CD4-positive, alpha-beta T cell treated with Interleukin-15 for 4 hours (primary cell): ENCODE results near the gene OTC.

Source experiments
- DNase-seq: peaks from one replicate; pipeline ENCODE4 v3.0.0-alpha.2; 2020; ENCODE audit warnings: low spot score

Gene OTC

GRCh38 chrX:38352362-38352761 lies at the start of gene OTC:
Gene OTC (plus strand): TSS chrX:38352604. CDS start chrX:38352697, 93 bp downstream.
- no peak for DNase-seq

GRCh38 chrX:38304010-38304409 lies 48.4 kb upstream of the OTC start:
- no peak for DNase-seq

GRCh38 chrX:38305971-38306370 lies 46.4 kb upstream of the OTC start:
- no peak for DNase-seq

GRCh38 chrX:38311743-38312142 lies 40.7 kb upstream of the OTC start:
- no peak for DNase-seq

GRCh38 chrX:38312436-38312835 lies 40.0 kb upstream of the OTC start:
- DNase-seq: no peak

GRCh38 chrX:38313190-38313589 lies 39.2 kb upstream of the OTC start:
- no peak for DNase-seq

GRCh38 chrX:38315186-38315585 lies 37.2 kb upstream of the OTC start:
- no peak for DNase-seq

- no peak for DNase-seq
Observed at GRCh38 chrX:38318196-38318595, 34.2 kb upstream of the OTC start.

- no peak for DNase-seq
Observed at GRCh38 chrX:38318606-38319005, 33.8 kb upstream of the OTC start.

- DNase-seq: no peak
Observed at GRCh38 chrX:38320819-38321218, 31.6 kb upstream of the OTC start.

- DNase-seq: no peak
Observed at GRCh38 chrX:38326086-38326485, 26.3 kb upstream of the OTC start.

GRCh38 chrX:38327007-38327774 lies 25.2 kb upstream of the OTC start, which contains the start of gene RPGR:
Gene RPGR (minus strand): TSS chrX:38327509. CDS start chrX:38327367, 142 bp downstream.
- DNase-seq: peak; percentile 92

- no peak for DNase-seq
Observed at GRCh38 chrX:38327775-38328081, 24.7 kb upstream of the OTC start.

- DNase-seq: no peak
Observed at GRCh38 chrX:38332505-38332904, 19.9 kb upstream of the OTC start.

- DNase-seq: no peak
Observed at GRCh38 chrX:38335382-38335781, 17.0 kb upstream of the OTC start.

GRCh38 chrX:38336538-38337240 lies 15.7 kb upstream of the OTC start:
- no peak for DNase-seq

GRCh38 chrX:38341442-38341841 lies 11.0 kb upstream of the OTC start:
- no peak for DNase-seq

- no peak for DNase-seq
Observed at GRCh38 chrX:38342853-38343778, 9.3 kb upstream of the OTC start.

- DNase-seq: no peak
Observed at GRCh38 chrX:38346150-38346549, 6.3 kb upstream of the OTC start.

GRCh38 chrX:38347136-38347535 lies 5.3 kb upstream of the OTC start:
- no peak for DNase-seq

GRCh38 chrX:38351346-38351745 lies 1.1 kb upstream of the OTC start:
- DNase-seq: no peak

GRCh38 chrX:38356401-38356800 lies 4.0 kb downstream of the OTC start:
- DNase-seq: no peak
